HG03460 (cell line): ENCODE measurements around the gene NEIL3.

Source experiments
- ATAC-seq: cut with Tn5 transposase; IDR thresholded peaks from one replicate; pipeline ENCODE4 v1.9.1; 2021; ENCODE audit not compliant: unreplicated experiment

NEIL3 gene

GRCh38 chr4:177309522-177310371 is at the start of gene NEIL3:
Gene NEIL3 (plus strand): TSS chr4:177309874. CDS start chr4:177309954, 80 bp downstream.
- peak; percentile 89 for ATAC-seq

DNA sequence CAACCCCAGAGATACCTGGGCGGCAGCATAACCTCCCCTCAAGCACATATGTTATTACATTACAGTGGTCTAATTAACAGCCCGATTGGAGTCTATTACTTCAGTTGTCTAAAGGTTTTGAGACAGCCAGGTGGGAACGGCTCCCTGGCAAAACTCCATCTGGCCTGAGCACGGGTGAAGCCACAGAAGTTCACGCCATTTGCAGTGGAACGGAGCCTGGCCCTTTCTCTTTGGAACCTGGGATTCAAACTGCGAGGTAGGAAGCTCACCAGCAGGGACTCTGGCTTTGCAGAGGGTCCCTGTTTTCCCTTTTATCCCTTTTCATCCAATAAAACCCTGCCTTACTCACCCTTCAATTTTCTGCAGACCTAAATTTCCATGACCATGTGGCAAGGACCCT is 45.9 kb upstream of the NEIL3 start:
- no peak for ATAC-seq

DNA sequence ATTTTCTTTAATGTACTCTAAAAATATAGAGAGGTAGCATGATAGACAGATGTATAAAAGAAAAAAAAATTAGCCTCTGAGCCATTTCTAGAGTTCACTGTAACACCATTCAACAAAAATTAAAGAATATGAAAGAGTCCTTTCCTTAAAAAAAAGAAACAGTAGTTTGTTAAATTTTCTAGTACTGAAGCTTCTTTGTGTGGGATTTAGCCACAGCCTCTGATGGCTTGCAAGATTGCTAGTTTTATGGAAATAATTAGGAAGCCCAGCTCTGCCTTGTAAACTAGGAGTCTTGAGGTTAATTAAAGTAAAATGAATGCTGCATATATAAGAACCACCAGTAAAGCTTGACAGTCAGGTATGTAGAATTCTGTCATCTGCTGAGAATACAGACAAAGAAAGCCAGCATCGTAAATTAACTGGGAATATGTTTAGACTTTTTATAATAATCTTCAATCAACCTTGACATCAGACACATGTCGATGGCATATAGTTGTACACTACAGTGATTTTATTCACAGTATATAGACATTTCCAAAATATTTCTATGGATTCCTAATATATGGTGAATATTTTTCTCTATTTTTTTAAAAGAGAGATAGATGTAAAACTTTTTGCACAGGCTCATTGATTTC is 44.8 kb upstream of the NEIL3 start:
- ATAC-seq = no peak

DNA sequence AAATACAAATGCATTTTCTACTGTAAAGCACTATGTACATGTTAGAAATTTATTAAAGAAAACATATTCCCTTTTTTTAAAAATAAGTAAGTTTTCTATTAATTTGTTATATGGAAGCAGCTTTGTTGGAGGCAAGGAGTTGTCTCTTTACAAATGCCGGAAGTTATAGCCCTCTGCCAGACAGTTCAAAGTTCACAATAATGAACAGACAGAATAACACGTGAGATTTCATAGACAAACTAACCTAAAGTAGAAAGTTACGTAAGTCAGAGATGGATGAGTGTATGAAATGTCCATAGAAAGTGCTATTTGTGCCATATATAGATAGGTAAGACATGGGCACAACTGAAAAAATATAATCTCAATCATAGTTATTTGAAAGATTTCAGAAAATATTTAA is 43.9 kb upstream of the NEIL3 start:
- ATAC-seq = no peak

GRCh38 chr4:177266506-177266905 is 43.2 kb upstream of the NEIL3 start:
- ATAC-seq = peak; percentile 99

DNA sequence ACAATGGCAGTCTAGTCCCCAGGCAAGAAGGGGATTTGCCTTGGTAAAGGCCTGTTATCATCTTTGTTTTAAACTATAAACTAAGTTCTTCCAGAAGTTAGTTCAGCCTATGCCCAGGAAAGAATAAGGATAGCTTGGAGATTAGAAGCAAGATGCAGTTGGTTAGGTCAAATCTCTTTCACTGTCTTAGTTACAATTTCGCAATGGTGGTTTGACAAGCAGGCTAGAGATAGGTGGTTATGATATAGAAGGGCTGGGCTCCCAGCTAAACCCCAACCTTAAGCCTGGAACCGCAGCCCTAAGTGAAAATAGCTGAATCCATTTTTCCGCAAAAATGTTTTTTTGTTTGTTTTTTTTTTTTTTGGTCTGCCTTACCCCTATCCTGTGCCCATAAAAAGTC is 41.8 kb upstream of the NEIL3 start:
- no peak for ATAC-seq

DNA sequence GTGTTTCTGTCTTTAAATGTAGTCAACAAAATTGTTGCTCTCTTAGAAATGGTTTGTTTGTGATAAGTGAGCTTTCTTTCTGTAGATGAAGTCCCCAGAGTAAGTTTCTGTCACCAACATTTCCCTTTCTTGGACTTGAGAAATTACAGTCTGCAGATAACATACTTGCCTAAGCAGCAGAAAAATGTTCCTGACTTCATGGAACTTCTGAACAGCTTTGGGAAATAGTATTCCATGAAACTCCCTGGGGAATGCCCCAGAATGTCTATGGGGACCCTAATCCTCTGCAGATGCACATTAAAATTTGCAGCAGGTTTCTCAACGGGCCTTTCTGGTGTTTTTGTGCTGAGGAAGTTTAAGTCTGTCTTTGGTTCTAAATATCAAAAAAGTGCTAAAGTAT is 38.6 kb upstream of the NEIL3 start:
- no peak for ATAC-seq

- ATAC-seq = no peak
Measured at GRCh38 chr4:177271915-177272766, 37.5 kb upstream of the NEIL3 start.

DNA sequence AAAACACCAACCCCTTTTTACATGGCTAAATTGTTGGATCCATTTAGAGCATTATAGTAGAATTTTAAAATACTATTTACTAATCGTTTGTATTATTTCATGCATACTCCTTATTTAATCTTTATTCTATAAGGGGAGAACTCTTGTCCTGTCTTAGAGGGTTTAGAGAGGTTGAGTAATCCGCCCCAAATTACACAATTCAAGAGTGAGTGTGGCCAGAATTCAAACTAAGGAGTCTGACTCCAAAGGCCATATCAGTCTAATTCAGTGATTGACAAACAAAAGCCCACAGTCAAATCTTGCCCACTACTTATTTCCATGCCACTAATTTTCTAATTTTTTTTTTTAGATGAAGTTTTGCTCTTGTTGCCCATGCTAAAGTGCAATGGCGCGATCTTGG is 33.7 kb upstream of the NEIL3 start:
- ATAC-seq = no peak

DNA sequence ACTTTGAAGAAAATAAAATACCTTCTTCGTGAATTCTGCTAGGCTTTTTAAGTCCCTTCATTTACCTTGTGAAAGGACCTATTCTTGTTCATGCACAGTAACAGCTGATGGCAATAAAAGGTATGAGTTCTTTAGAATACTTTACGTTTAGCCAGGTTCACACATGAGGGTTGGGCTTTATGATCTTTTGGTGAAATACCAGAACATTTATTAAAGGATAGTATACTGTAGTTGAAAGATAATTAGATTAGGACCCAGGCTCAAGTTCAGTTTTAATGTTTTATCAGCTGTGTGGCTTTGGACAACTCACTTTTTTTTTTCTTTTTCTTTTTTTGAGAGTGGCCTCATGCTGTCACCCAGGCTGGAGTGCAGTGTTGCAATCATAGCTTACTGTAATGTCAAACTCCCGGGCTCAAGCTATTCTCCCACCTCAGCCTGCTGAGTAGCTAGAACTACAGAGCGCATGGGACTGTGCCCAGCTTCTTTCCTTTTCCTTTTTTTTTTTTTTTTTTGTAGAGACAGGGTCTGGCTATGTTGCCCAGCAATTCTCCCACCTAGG is 28.2 kb upstream of the NEIL3 start:
- ATAC-seq = no peak

- ATAC-seq = no peak
Measured at GRCh38 chr4:177282284-177282835, 27.3 kb upstream of the NEIL3 start.

DNA sequence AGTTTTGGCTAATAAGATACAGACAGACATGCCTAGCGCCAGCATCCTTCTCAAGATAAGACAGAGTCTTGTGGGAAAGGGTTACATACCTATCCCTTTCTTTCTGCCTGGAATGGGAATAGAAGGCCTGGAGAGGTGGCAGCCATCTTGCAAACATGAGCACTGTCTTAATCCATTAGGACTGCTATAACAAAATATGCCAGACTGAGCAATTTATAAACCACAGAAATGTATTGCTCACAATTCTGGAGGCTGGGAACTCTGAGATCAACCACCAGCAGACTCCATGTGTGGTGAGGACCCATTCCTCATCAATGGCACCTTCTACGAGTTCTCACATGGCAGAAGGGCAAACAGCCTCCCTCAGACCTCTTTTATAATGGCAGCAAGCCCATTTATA is 26.5 kb upstream of the NEIL3 start:
- no peak for ATAC-seq

DNA sequence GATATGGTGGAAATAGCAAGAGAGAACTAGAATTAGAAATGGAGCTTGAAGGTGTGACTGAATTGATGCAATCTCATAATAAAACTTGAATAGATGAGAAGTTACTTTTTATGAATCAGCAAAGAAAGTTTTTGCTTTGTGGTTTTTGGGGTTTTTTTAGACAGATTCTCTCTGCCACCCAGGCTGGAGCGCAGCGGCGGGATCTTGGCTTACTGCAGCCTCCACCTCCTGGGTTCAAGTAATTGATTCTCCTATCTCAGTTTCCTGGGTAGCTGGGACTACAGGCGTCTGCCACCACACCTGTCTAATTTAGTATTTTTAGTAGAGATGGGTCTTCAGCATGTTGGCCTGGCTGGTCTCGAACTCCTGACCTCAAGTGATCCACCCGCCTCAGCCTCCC is 23.7 kb upstream of the NEIL3 start:
- ATAC-seq = no peak

GRCh38 chr4:177287255-177287654 is 22.4 kb upstream of the NEIL3 start:
- ATAC-seq = no peak

- no peak for ATAC-seq
Measured at GRCh38 chr4:177288335-177288734, 21.3 kb upstream of the NEIL3 start.

DNA sequence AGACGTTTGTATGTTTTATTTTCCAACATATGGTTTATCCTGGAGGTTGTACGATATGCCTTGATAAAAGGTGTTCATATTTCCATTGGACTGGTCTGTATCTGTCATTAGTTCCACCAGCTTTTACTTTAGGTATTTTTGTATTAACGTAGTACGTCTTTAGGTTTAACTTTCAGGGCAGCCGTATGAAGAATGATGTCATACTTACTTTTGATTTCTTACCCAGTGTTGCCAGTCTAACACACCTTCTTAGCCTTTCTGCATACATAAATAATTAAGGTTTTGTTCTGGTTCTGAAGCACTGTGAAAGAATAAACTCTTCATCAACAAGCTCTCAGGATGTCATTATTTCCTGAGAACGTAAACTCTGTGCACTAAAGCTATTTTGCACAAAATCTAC is 18.9 kb upstream of the NEIL3 start:
- ATAC-seq = no peak

GRCh38 chr4:177292171-177292570 is 17.5 kb upstream of the NEIL3 start:
- no peak for ATAC-seq

- ATAC-seq = no peak
Measured at GRCh38 chr4:177293208-177294033, 16.3 kb upstream of the NEIL3 start.

GRCh38 chr4:177297785-177298391 is 11.8 kb upstream of the NEIL3 start:
- no peak for ATAC-seq
